Effector memory CD4-positive, alpha-beta T cell (primary cell): ENCODE data around the gene ZNF280B.
"Not testable (repeated sequence)": the region's sequence is repeated elsewhere in the genome, so short reads cannot be mapped to it uniquely, and the experiment has no call there.

Experiments
- DNase-seq, 3 donors: peaks; one replicate each; pipeline ENCODE4 v3.0.0-alpha.2; 2020
- H3K27ac ChIP-seq: 2 replicates; pipeline ENCODE4 v1.7.0; 2013; ENCODE audit warnings: mild to moderate bottlenecking, low read length, moderate library complexity; ENCODE audit not compliant: insufficient read depth, poor library complexity, severe bottlenecking
- H3K27me3 ChIP-seq: replicated peaks from 2 replicates; pipeline ENCODE4 v1.7.0; 2013; ENCODE audit warnings: mild to moderate bottlenecking, low read length; ENCODE audit not compliant: insufficient read depth, control insufficient read depth, poor library complexity, severe bottlenecking
- H3K36me3 ChIP-seq: 2 replicates; pipeline ENCODE4 v1.7.0; 2013; ENCODE audit warnings: mild to moderate bottlenecking, low read length, moderate library complexity; ENCODE audit not compliant: control insufficient read depth, insufficient read depth
- H3K4me1 ChIP-seq: 2 replicates; pipeline ENCODE4 v1.7.0; 2013; ENCODE audit warnings: low read length, mild to moderate bottlenecking; ENCODE audit not compliant: control insufficient read depth, insufficient read depth, poor library complexity, severe bottlenecking
- H3K4me3 ChIP-seq: 2 replicates; pipeline ENCODE4 v1.7.0; 2013; ENCODE audit warnings: low read length, low read depth, mild to moderate bottlenecking; ENCODE audit not compliant: insufficient read depth, poor library complexity, severe bottlenecking
- H3K9me3 ChIP-seq: 2 replicates; pipeline ENCODE4 v1.7.0; 2013; ENCODE audit warnings: mild to moderate bottlenecking, low read length, moderate library complexity; ENCODE audit not compliant: control insufficient read depth

The ZNF280B gene

GRCh38 chr22:22485524-22485923, 23.0 kb downstream of the ZNF280B start:
- no peaks in the 10 kb centered on the region for H3K9me3 ChIP-seq
- peaks cover 4% of the 10 kb centered on the region for H3K36me3 ChIP-seq
- H3K4me3 ChIP-seq = no peak overlapping the region
- no peaks in the 10 kb centered on the region for H3K27me3 ChIP-seq
- no peaks in the 10 kb centered on the region for H3K4me1 ChIP-seq
- no peak overlapping the region for H3K27ac ChIP-seq
- DNase-seq = no peak

DNA sequence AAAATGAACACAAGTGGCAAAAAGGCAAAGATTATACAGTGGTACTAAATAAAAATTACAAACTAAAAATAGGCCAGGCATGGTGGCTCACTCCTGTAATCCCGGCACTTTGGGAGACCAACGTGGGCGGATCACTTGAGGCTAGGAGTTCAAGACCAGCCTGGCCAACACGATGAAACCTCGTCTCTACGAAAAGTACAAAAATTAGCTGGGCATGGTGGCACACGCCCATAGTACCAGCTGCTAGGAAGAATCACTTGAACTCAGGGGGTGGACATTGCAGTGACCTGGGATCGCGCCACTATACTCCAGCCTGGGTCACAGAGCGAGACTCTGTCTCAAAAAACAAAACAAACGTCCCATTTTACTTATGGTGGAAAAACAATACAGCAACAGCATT, 24.5 kb downstream of the ZNF280B start:
- Histone ChIP-seq H3K27ac (no peak overlapping the region), H3K9me3 (no peaks in the 10 kb centered on the region), H3K27me3 (no peaks in the 10 kb centered on the region), H3K4me3 (no peak overlapping the region), H3K36me3 (peaks cover 4% of the 10 kb centered on the region), H3K4me1 (no peaks in the 10 kb centered on the region)
- no peak for DNase-seq

GRCh38 chr22:22480940-22481339, 27.6 kb downstream of the ZNF280B start:
- Histone ChIP-seq H3K27me3 (no peaks in the 10 kb centered on the region), H3K4me1 (no peaks in the 10 kb centered on the region), H3K36me3 (no peaks in the 10 kb centered on the region), H3K27ac (no peak overlapping the region), H3K4me3 (no peak overlapping the region), H3K9me3 (no peaks in the 10 kb centered on the region)
- DNase-seq = no peak

GRCh38 chr22:22479999-22480532, 28.5 kb downstream of the ZNF280B start:
- no peaks in the 10 kb centered on the region for H3K27me3 ChIP-seq
- no peaks in the 10 kb centered on the region for H3K4me1 ChIP-seq
- H3K9me3 ChIP-seq = no peaks in the 10 kb centered on the region
- no peak overlapping the region for H3K4me3 ChIP-seq
- DNase-seq = no peak
- no peak overlapping the region for H3K27ac ChIP-seq
- no peaks in the 10 kb centered on the region for H3K36me3 ChIP-seq

DNA sequence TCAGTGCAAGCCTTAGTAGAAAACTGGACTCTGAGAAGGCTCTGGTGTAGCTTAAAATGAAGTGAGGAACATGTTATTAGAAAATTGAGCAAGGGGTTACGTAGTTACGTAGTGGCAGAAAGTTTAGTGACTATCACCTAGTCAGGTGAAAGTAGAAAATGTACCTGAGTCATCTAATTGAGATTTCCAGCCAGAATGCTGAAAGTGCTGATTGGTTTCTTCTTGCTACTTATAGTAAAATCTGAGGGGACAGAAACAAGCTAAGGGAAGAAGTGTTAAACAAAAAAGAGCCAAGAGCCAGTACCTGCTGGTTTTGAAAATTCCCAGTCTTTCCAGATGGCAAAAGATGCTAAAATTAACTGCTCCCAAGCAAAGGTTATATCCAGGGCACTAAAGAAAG, 29.4 kb downstream of the ZNF280B start:
- Histone ChIP-seq H3K27ac (no peak overlapping the region), H3K4me3 (no peak overlapping the region), H3K9me3 (no peaks in the 10 kb centered on the region), H3K36me3 (no peaks in the 10 kb centered on the region), H3K27me3 (no peaks in the 10 kb centered on the region), H3K4me1 (no peaks in the 10 kb centered on the region)
- DNase-seq = no peak

GRCh38 chr22:22478470-22478869, 30.1 kb downstream of the ZNF280B start:
- no peak for DNase-seq
- no peaks in the 10 kb centered on the region for H3K27me3 ChIP-seq
- H3K9me3 ChIP-seq = no peaks in the 10 kb centered on the region
- H3K36me3 ChIP-seq = no peaks in the 10 kb centered on the region
- no peaks in the 10 kb centered on the region for H3K4me1 ChIP-seq
- no peak overlapping the region for H3K4me3 ChIP-seq
- no peak overlapping the region for H3K27ac ChIP-seq

- no peak for DNase-seq
- H3K27me3 ChIP-seq = no peaks in the 10 kb centered on the region
Observed at GRCh38 chr22:22474733-22475132, 33.8 kb downstream of the ZNF280B start.

GRCh38 chr22:22471104-22471503, 37.4 kb downstream of the ZNF280B start:
- not testable (repeated sequence) for H3K4me1 ChIP-seq, H3K27me3 ChIP-seq, H3K4me3 ChIP-seq, H3K9me3 ChIP-seq, H3K36me3 ChIP-seq, DNase-seq, H3K27ac ChIP-seq

More at GRCh38 chr22:22474733-22475132, 33.8 kb downstream of the ZNF280B start:
- Histone ChIP-seq H3K4me1 (no peaks in the 10 kb centered on the region), H3K36me3 (no peaks in the 10 kb centered on the region), H3K27ac (no peak overlapping the region), H3K4me3 (no peak overlapping the region), H3K9me3 (no peaks in the 10 kb centered on the region)

DNA sequence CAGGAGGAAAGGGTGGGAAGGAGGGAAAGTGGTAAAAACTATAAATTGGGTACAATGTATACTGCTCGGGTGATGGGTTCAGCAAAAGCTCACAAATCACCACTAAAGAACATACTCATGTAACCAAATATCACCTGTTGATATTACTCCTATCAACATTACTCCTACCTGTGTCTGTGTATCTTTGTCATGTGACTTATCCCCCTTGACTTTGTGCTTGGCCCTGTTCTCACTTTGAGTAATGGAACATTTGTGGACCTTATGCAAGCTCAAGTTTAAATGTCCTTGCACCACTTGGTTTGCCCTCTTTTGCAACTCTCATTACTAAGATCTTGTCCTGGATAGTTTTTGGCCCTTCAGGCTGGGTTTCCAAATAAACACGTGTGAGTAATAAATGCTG, 39.0 kb downstream of the ZNF280B start:
- H3K9me3 ChIP-seq = no peaks in the 10 kb centered on the region
- H3K36me3 ChIP-seq = no peaks in the 10 kb centered on the region
- no peaks in the 10 kb centered on the region for H3K27me3 ChIP-seq
- H3K4me3 ChIP-seq = no peak overlapping the region
- no peaks in the 10 kb centered on the region for H3K4me1 ChIP-seq
- H3K27ac ChIP-seq = no peak overlapping the region
- no peak for DNase-seq

- not testable (repeated sequence) for H3K4me1 ChIP-seq, H3K4me3 ChIP-seq, H3K27ac ChIP-seq, H3K27me3 ChIP-seq, H3K36me3 ChIP-seq, H3K9me3 ChIP-seq, DNase-seq
Observed at GRCh38 chr22:22468794-22469469, 39.6 kb downstream of the ZNF280B start.
